Skeletal muscle tissue (tissue), 4 donors: ENCODE measurements around the gene MAP7D3. TPM values are rescaled to one million over a fixed set of nuclear protein-coding genes. Genes with fewer than 3 reads are reported as not detected.
"Not testable (repeated sequence)": the region's sequence is repeated elsewhere in the genome, so short reads cannot be mapped to it uniquely, and the experiment has no call there.

Source experiments
- H3K27ac ChIP-seq: one replicate; pipeline ENCODE4 v1.7.0; 2013; ENCODE audit warnings: mild to moderate bottlenecking, low read depth, low read length, inconsistent platforms
- H3K27me3 ChIP-seq, 3 donors: one replicate each; pipeline ENCODE4 v1.7.0; 2013; ENCODE audit warnings: low read length in 3 of 3; ENCODE audit not compliant: control insufficient read depth in 3 of 3, insufficient read depth in 3 of 3
- H3K36me3 ChIP-seq, 3 donors: one replicate each; pipeline ENCODE4 v1.7.0; 2013; ENCODE audit warnings: low read length in 3 of 3; ENCODE audit not compliant: control insufficient read depth in 3 of 3, insufficient read depth in 3 of 3
- H3K4me1 ChIP-seq, 3 donors: one replicate each; pipeline ENCODE4 v1.7.0; 2013; ENCODE audit warnings: low read length in 3 of 3, mild to moderate bottlenecking in 3 of 3; ENCODE audit not compliant: control insufficient read depth in 3 of 3, insufficient read depth in 3 of 3
- H3K4me3 ChIP-seq, 3 donors: one replicate each; pipeline ENCODE4 v1.7.0; 2013; ENCODE audit warnings: low read length in 3 of 3
- H3K9ac ChIP-seq, 3 donors: one replicate each; pipeline ENCODE4 v1.7.0; 2013; ENCODE audit warnings: low read length in 3 of 3, mild to moderate bottlenecking in 3 of 3, moderate library complexity in 2 of 3, low read depth in 1 of 3
- H3K9me3 ChIP-seq, 3 donors: one replicate each; pipeline ENCODE4 v1.7.0; 2013; ENCODE audit warnings: low read length in 3 of 3; ENCODE audit not compliant: control insufficient read depth in 3 of 3
- total RNA-seq: library from RNA; depleted of rRNA; stranded (reverse); fragments of >200 nt; gene quantifications from one replicate; pipeline ENCODE4 v1.2.3, GENCODE V29; 2014
- donor health status: Osteomylitis.

Gene MAP7D3
- total RNA-seq, 1 donor from 2014 or later = 6.3 TPM

- H3K36me3 ChIP-seq = no peaks in the 10 kb centered on the region
- no peaks in the 10 kb centered on the region for H3K9me3 ChIP-seq
- peak overlapping the region; percentile 91 for H3K27ac ChIP-seq
- peaks cover 29 to 34% (median 34%) of the 10 kb centered on the region in 3 donors for H3K4me1 ChIP-seq
- no peaks in the 10 kb centered on the region for H3K27me3 ChIP-seq
- peak overlapping the region; percentile 14 to 30 (median 22) for H3K4me3 ChIP-seq
- peak overlapping the region in 2 of 3 donors; percentile 36 to 55 for H3K9ac ChIP-seq
Observed at GRCh38 chrX:136176399-136176825, 74.8 kb downstream of the MAP7D3 start.

- H3K9ac ChIP-seq = peak overlapping the region in 1 of 3 donors; percentile 71
- no peak overlapping the region for H3K4me3 ChIP-seq
- no peaks in the 10 kb centered on the region for H3K9me3 ChIP-seq
- peaks cover 22 to 41% (median 31%) of the 10 kb centered on the region in 3 donors for H3K4me1 ChIP-seq
- no peaks in the 10 kb centered on the region for H3K36me3 ChIP-seq
- no peaks in the 10 kb centered on the region for H3K27me3 ChIP-seq
- peak overlapping the region; percentile 89 for H3K27ac ChIP-seq
Observed at GRCh38 chrX:136171420-136171819, 79.8 kb downstream of the MAP7D3 start.

DNA sequence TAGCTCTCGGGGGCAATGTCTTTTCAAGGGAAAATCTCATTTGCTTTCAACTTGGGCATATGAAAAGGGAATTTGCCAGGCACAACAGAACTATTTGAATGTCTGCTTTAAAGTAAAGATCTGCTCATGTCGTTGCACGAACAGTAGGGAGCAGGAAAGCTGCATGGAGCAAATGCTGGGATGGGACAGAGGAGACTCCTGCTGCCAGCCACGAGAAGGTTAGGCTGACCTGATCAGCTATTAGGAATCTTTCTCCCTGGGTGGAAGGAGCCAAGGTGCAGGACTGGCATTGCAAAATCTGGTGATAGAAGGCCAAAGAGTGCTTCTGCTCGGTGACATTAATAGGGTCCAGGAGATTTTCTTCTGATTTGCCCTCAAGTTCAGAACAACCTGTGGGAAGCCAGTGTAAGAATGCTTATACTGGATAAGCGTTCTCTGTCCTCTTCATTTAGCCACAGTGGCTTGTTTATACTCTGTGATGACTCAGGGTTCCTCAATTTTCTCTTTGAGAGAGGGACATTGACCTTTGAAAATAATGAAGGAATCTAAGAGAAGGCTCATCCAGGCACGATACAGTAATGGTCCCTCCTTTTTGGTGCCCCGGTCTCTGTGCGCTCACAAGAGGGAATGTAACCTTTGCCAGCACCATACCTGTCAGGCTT, 80.9 kb downstream of the MAP7D3 start:
- Histone ChIP-seq H3K36me3 (no peaks in the 10 kb centered on the region), H3K27me3 (no peaks in the 10 kb centered on the region), H3K4me1 (peaks cover 22 to 31% (median 22%) of the 10 kb centered on the region in 3 donors), H3K27ac (peak overlapping the region; percentile 89), H3K4me3 (peak overlapping the region; percentile 29 to 60 (median 56)), H3K9me3 (no peaks in the 10 kb centered on the region), H3K9ac (peak overlapping the region; percentile 55 to 71 (median 63))

- Histone ChIP-seq H3K9ac (peak overlapping the region; percentile 18 to 71 (median 63)), H3K4me3 (peak overlapping the region; percentile 12 to 54 (median 38)), H3K27me3 (no peaks in the 10 kb centered on the region), H3K27ac (peak overlapping the region; percentile 89), H3K36me3 (no peaks in the 10 kb centered on the region), H3K9me3 (no peaks in the 10 kb centered on the region), H3K4me1 (peaks cover 18 to 28% (median 20%) of the 10 kb centered on the region in 3 donors)
Observed at GRCh38 chrX:136168929-136169735, 82.1 kb downstream of the MAP7D3 start.

- Histone ChIP-seq H3K27ac (peak overlapping the region; percentile 89), H3K4me1 (peaks cover 17 to 27% (median 18%) of the 10 kb centered on the region in 3 donors)
- H3K9me3 ChIP-seq, H3K4me3 ChIP-seq, H3K9ac ChIP-seq, H3K27me3 ChIP-seq, H3K36me3 ChIP-seq: not testable (repeated sequence)
Observed at GRCh38 chrX:136167989-136168388, 83.2 kb downstream of the MAP7D3 start.

- Histone ChIP-seq H3K27ac (peak overlapping the region; percentile 8), H3K36me3 (no peaks in the 10 kb centered on the region), H3K27me3 (no peaks in the 10 kb centered on the region), H3K9ac (no peak overlapping the region), H3K4me3 (no peak overlapping the region), H3K9me3 (no peaks in the 10 kb centered on the region), H3K4me1 (peaks cover 17 to 33% (median 18%) of the 10 kb centered on the region in 3 donors)
Observed at GRCh38 chrX:136166221-136166855, 84.9 kb downstream of the MAP7D3 start.

DNA sequence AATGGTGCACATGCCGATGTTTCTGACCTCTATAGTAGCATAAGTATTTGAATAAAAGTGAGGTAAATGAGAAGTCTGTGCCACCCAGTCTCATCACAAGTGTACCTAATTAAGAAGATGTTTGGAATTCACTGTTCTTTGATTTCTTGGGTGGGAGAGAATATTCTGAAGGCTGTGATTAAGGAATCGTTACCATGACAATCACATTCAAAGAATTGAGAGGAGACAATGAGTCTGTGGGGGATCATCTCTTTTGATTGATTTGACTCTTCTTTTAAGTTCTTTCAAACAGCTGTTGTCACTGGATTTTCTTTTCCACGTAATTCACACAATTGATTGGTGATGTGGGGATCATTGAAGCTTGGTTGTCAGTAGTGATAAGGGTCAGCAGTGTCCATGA, 85.8 kb downstream of the MAP7D3 start:
- Histone ChIP-seq H3K9me3 (no peaks in the 10 kb centered on the region), H3K27me3 (no peaks in the 10 kb centered on the region), H3K9ac (no peak overlapping the region), H3K4me3 (no peak overlapping the region), H3K4me1 (peaks cover 15 to 30% (median 17%) of the 10 kb centered on the region in 3 donors), H3K27ac (no peak overlapping the region), H3K36me3 (no peaks in the 10 kb centered on the region)

DNA sequence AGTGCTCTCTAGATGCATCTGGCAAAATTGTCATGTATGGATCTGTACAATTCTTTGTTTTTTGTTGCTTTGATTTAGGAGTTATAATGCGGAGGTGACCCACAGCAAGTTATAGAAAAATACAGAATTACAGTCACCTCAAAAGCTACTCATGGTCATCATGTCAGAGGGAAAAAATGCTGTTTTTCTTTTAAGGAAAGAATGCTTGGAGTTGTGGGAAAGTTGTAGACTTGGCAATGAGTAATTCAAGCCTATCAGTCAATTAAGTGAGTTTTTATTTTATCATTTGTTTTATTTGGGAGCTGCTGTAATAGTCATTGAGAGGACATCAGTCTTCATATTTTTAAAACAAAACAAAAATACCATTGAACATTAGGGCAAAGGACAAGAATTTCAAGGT, 87.5 kb downstream of the MAP7D3 start:
- Histone ChIP-seq H3K9ac (no peak overlapping the region), H3K4me3 (no peak overlapping the region), H3K27ac (no peak overlapping the region), H3K9me3 (no peaks in the 10 kb centered on the region), H3K27me3 (no peaks in the 10 kb centered on the region), H3K4me1 (peaks cover 9 to 23% (median 18%) of the 10 kb centered on the region in 3 donors), H3K36me3 (no peaks in the 10 kb centered on the region)
